AG09319 (cell line): Measurements from ENCODE around the gene SLC45A2.
"Not testable (repeated sequence)": the region's sequence is repeated elsewhere in the genome, so short reads cannot be mapped to it uniquely, and the experiment has no call there.

Experiments
- DNase-seq: peaks from one replicate; pipeline ENCODE4 v3.0.0-alpha.2; 2010; ENCODE audit warnings: low read depth; ENCODE audit errors: extremely low read depth
- TF ChIP-seq, protein P1 (sequence below): IDR thresholded peaks from 2 replicates; pipeline ENCODE4 v1.5.1; 2011; ENCODE audit warnings: low read depth, mild to moderate bottlenecking, inconsistent platforms, low read length, moderate library complexity

SLC45A2 gene

DNA sequence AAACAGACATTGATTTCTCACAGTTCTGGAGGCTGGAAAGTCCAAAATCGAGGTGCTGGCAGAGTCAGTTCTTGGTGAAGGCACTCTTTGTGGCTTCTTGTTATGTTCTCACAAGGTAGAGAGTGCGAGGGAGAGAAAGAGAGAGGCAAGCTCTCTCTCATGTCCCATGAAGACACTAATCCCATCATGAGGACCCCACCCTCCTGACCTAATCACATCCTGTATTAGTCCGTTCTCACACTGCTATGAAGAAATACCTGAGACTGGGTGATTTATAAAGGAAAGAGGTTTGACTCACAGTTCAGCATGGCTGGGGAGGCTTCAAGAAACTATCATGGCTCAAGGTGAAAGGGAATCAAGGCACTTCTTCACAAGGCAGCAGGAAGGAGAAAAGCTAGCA lies 29.1 kb upstream of the SLC45A2 start:
- TF ChIP-seq, protein P1, sequence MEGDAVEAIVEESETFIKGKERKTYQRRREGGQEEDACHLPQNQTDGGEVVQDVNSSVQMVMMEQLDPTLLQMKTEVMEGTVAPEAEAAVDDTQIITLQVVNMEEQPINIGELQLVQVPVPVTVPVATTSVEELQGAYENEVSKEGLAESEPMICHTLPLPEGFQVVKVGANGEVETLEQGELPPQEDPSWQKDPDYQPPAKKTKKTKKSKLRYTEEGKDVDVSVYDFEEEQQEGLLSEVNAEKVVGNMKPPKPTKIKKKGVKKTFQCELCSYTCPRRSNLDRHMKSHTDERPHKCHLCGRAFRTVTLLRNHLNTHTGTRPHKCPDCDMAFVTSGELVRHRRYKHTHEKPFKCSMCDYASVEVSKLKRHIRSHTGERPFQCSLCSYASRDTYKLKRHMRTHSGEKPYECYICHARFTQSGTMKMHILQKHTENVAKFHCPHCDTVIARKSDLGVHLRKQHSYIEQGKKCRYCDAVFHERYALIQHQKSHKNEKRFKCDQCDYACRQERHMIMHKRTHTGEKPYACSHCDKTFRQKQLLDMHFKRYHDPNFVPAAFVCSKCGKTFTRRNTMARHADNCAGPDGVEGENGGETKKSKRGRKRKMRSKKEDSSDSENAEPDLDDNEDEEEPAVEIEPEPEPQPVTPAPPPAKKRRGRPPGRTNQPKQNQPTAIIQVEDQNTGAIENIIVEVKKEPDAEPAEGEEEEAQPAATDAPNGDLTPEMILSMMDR = no peak
- DNase-seq = no peak

DNA sequence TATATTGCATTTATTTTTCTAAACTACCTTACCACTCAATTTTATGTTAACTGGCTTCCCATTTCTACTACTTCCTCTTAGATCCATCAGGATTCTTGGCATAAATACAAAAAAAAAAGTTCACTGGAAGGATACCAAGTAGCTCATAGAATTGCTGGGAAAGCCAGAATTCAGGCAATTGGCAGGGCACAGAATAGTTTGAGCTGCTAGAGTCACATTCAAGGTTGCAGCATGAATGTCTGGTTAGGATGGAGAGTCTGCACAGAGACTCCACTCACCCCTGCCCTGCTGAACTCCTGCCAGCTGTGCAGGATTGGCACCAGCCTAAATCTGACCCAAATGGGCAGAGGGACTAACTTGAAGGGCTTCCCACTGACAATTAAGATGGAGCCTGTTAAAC lies 28.3 kb upstream of the SLC45A2 start:
- TF ChIP-seq, protein P1 = no peak
- no peak for DNase-seq

DNA sequence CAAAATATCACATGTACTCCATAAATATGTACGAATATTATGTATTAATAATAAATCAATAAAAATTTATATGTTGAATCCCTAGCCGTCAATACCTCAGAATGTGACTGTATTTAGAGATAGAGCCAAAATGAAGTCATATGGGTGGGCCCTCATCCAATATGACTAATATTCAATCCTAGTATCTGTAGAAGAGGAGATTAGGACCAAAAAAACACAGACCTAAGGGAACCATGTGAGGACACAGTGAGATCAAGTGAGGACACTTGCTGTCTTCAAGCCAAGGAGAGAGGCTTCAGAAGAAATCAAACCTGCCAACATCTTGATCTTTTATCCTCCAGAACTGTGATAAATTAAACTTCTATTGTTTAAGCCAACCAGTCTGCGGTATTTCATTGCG lies 27.0 kb upstream of the SLC45A2 start:
- DNase-seq = no peak
- TF ChIP-seq, protein P1 = no peak

DNA sequence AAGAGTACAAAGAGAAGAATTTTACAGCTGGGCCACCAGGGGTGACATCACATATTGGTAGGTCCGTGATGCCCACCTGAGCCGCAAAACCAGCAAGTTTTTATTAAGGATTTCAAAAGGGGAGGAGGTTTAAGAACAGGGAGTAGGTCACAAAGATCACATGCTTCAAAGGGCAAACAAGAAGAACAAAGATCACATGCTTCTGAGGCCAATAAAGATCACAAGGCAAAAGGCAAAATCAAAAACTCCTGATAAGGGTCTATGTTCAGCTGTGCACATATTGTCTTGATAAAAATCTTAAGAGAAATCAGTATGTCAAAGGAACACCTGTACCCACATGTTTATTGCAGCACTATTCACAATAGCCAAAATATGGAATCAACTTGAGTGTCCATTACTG lies 25.7 kb upstream of the SLC45A2 start:
- DNase-seq = not testable (repeated sequence)

DNA sequence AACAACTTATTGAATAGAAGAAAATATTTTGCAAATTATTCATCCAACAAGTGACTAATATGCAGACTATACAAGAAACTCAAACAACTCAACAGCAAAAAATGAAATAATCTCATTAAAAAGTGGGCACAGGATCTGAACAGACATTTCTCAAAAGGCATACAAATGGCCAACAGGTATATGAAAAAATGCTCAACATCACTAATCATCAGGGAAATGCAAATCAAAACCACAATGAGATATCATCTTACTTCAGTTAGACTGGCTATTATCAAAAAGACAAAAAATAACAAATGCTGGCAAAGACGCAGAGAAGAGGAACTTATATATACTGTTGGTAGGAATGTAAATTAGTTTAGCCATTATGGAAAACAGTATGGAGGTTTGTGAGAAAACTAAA lies 25.1 kb upstream of the SLC45A2 start:
- TF ChIP-seq, protein P1 = no peak
- no peak for DNase-seq

DNA sequence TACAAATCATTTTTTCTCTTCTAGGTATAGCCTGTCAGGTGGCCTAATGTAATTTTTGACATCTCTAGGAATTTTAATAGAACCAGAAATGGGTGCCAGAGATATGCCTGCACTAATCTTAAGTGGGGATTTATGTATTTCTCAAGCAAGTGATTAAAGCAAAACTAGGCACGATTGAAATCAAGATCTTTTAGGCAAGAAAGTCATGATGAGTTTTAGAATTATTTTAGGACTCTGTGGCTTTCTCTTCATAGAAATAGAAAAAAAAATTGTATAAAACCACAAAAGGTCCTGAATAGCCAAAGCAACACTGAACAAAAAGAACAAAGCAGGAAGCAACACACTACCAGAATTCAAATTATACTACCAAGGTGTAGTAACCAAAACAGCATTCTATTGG lies 24.3 kb upstream of the SLC45A2 start:
- no peak for DNase-seq
- TF ChIP-seq, protein P1 = no peak

DNA sequence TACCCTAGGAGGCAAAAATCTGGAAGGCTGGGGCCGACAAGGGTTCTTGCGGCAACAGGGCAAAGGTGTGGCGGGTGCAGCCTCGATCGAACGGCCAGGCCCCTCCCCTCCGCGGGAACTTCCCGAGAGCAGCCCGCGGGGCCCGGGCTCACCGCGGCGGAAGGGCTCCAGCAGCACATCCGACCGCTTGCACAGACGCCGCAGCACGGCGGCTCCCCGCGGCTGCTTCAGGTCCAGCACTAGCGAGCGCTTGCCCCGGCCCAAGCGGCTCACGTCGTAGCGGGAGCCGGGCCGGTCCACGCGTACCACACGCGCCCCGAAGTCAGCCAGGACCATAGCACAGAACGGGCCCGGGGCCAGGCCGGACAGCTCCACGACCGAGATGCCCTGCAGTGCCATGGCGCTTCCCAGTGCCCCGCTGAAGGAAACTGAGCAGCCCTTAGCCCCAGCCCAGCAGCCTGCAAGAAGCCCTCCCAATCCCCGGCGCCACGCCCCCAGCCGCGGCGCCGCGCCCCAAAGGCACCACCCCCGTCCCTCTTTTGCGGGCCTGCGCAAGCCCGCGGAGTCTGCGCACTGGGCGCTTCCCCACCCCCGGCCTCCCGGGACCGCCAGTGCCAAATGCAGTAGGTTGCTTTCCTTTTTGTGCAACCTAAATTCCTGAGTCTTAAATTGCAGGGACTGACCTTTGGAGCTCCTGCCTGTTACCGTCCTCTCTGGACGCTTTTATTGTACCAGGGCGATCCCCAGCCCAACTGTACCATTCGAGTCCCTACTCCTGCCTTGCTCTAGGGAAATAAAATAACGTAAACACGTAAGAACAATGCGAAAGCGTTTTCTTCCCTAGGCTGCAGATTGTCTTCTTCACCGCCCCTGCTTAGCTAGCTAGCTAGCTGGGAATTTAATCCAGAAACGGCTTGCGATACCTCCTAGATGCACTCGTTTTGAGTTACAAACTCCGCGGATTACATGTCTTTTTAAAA lies 23.4 kb upstream of the SLC45A2 start, which contains the start of gene AMACR:
Gene AMACR, minus strand, starts transcription at position 430 of the 980 bp plus-strand sequence. Its CDS starts 31 bp downstream, at position 399.
- peak; percentile 81 for DNase-seq
- TF ChIP-seq, protein P1 = no peak; the same call in 1 of the 2 replicates

DNA sequence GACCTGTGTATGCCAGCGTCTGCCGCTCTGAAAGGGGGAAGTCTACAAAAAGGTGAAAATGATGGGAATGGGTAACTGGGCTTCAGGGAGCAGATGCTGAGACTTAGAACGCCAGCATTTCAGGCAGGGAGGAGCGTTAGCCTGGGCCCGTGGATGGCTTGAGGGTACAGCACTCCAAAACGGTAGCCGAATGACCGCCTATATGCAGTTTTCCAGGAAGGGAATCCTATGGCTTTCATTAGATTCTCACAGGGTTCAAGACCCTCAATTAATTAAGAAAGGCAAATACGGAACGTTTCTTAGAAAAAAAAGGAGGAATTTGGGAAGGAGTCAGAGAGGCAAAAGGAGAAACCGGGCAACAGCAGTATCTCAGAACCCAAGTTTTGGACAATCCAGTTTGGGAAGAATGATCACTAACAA lies 22.7 kb upstream of the SLC45A2 start:
- DNase-seq = no peak

More for the DNA sequence above, 22.7 kb upstream of the SLC45A2 start:
- TF ChIP-seq, protein P1 = no peak
